Keratinocyte (primary cell): ENCODE measurements around the gene EIF4E1B. TPM values are rescaled to one million over a fixed set of nuclear protein-coding genes. Genes with fewer than 3 reads are reported as not detected.

ENCODE experiments used
- DNase-seq: peaks from one replicate; pipeline ENCODE4 v3.0.0-alpha.2; 2011; ENCODE audit warnings: low read depth, missing footprints, low spot score
- FAIRE-seq: peaks from 2 replicates; lab custom pipeline; 2011; peaks lifted over from hg19 to GRCh38; lab: Jason Lieb, UNC
- H2AFZ ChIP-seq: 2 replicates; pipeline ENCODE4 v1.6.0; 2012; ENCODE audit warnings: low read length, control low read depth, inconsistent platforms; ENCODE audit not compliant: control insufficient read depth
- H3K27ac ChIP-seq: 2 replicates; pipeline ENCODE4 v1.5.1; 2011; ENCODE audit warnings: low read length; ENCODE audit not compliant: control insufficient read depth, insufficient read depth
- H3K27me3 ChIP-seq: 3 replicates; pipeline ENCODE4 v1.6.0; 2011; ENCODE audit warnings: low read length; ENCODE audit not compliant: control insufficient read depth, insufficient read depth; ENCODE audit errors: extremely low read depth
- H3K36me3 ChIP-seq, 2 experiments: 2 replicates in 1 of 2; 3 replicates in 1 of 2; pipeline ENCODE4 v1.5.1; 2011; ENCODE audit warnings: low read length in 2 of 2, mild to moderate bottlenecking in 1 of 2; ENCODE audit not compliant: control insufficient read depth in 2 of 2, insufficient read depth in 2 of 2; ENCODE audit errors: extremely low read depth in 1 of 2
- H3K4me1 ChIP-seq: 3 replicates; pipeline ENCODE4 v1.5.1; 2011; ENCODE audit warnings: low read length; ENCODE audit not compliant: control insufficient read depth, insufficient read depth; ENCODE audit errors: extremely low read depth
- H3K4me2 ChIP-seq: 3 replicates; pipeline ENCODE4 v1.6.0; 2011; ENCODE audit warnings: low read depth, low read length; ENCODE audit not compliant: control insufficient read depth, insufficient read depth; ENCODE audit errors: extremely low read depth
- H3K4me3 ChIP-seq, 3 experiments: fragments of 200-600 bp in 1 of 3; sonication (generic) in 1 of 3; 2 replicates in 2 of 3; 3 replicates in 1 of 3; pipeline ENCODE4 v1.5.1; 2011 to 2016; ENCODE audit warnings: low read length in 3 of 3, mild to moderate bottlenecking in 3 of 3, control low read depth in 2 of 3, inconsistent platforms in 1 of 3, low read depth in 1 of 3, mixed read lengths in 1 of 3, mixed run types in 1 of 3, moderate library complexity in 1 of 3; ENCODE audit not compliant: control insufficient read depth in 2 of 3, insufficient read depth in 2 of 3; ENCODE audit errors: extremely low read depth in 1 of 3
- H3K79me2 ChIP-seq: 2 replicates; pipeline ENCODE4 v1.6.0; 2012; ENCODE audit warnings: low read length; ENCODE audit not compliant: control insufficient read depth, insufficient read depth
- H3K9ac ChIP-seq: 3 replicates; pipeline ENCODE4 v1.6.0; 2011; ENCODE audit warnings: low read length; ENCODE audit not compliant: control insufficient read depth, insufficient read depth; ENCODE audit errors: extremely low read depth
- H3K9me1 ChIP-seq: 3 replicates; pipeline ENCODE4 v1.6.0; 2011; ENCODE audit warnings: low read length; ENCODE audit not compliant: control insufficient read depth, insufficient read depth; ENCODE audit errors: extremely low read depth
- H3K9me3 ChIP-seq: 2 replicates; pipeline ENCODE4 v1.5.1; 2012; ENCODE audit warnings: low read depth, low read length; ENCODE audit not compliant: control insufficient read depth
- H4K20me1 ChIP-seq: 3 replicates; pipeline ENCODE4 v1.6.0; 2011; ENCODE audit warnings: low read length; ENCODE audit not compliant: control insufficient read depth, insufficient read depth; ENCODE audit errors: extremely low read depth
- EZH2 ChIP-seq: IDR thresholded peaks from one replicate; pipeline ENCODE4 v1.6.1; 2012; ENCODE audit warnings: inconsistent platforms, mild to moderate bottlenecking, low read length, moderate library complexity
- dilution Hi-C: fragments of 300-500 bp; cut with MboI; formaldehyde crosslinking; loops from one replicate; pipeline ENCODE4 v1.7.0; 2020; ENCODE audit warnings: low sequenced_read_pairs; ENCODE audit not compliant: extremely low pct_ligation_motif_present
- polyA plus RNA-seq, 5 experiments: library from polyadenylated mRNA; depleted of rRNA in 3 of 5; stranded (reverse) in 3 of 5; stranded (forward) in 1 of 5; unstranded in 1 of 5; fragments of >200 nt; gene quantifications; 1 replicate in 1 of 5; 2 replicates in 3 of 5; 3 replicates in 1 of 5; pipeline versions ENCODE4 v1.2.1 to v1.2.3, GENCODE V29; 2011 to 2012; ENCODE audit warnings: missing spikeins in 2 of 5, low read depth in 1 of 5, low replicate concordance in 1 of 5
- TF ChIP-seq, protein P1 (sequence below), 3 experiments: IDR thresholded peaks in 1 of 3; conservative IDR thresholded peaks in 1 of 3; optimal IDR thresholded peaks in 1 of 3; 2 replicates in 2 of 3; 3 replicates in 1 of 3; pipeline versions ENCODE3 to v1.5.1; 2011; ENCODE audit warnings: low read length in 3 of 3, mild to moderate bottlenecking in 3 of 3, moderate library complexity in 2 of 3, control low read depth in 1 of 3, inconsistent platforms in 1 of 3; ENCODE audit not compliant: insufficient read depth in 2 of 3; ENCODE audit errors: extremely low read depth in 1 of 3

Gene EIF4E1B
- polyA plus RNA-seq, 1 donor (not counting 4 experiments of a cell fraction or from before 2014, with no cell fraction given) = not detected

DNA sequence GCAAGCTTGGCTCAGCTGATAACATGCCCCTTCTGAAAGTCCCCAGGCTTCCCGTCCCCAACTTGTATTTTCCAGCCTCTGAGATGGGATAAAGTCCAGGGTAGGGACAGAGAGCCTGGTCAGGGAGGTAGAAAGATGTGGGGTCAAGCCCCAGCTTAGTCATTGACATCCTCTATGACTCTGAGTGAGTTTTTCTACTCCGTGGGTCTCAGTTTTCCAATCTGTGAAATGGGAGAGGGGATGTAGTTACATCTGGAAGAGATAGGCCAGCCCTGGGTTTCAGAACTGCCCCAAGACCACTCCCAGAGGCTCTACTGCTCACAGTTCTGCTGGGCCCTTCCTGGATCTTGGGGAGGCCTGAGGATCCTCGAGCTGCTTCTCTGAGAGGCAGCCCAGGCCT is 23.6 kb upstream of the EIF4E1B start:
- Histone ChIP-seq H4K20me1 (no peaks in the 10 kb centered on the region), H3K79me2 (no peaks in the 10 kb centered on the region), H2AFZ (no peak overlapping the region), H3K4me3 (no peak overlapping the region), H3K9me1 (peaks cover 2% of the 10 kb centered on the region), H3K27ac (no peak overlapping the region), H3K9ac (no peak overlapping the region), H3K4me1 (peaks cover 21% of the 10 kb centered on the region), H3K36me3 (no peaks in the 10 kb centered on the region), H3K4me2 (no peak overlapping the region), H3K9me3 (no peaks in the 10 kb centered on the region), H3K27me3 (no peaks in the 10 kb centered on the region)
- TF ChIP-seq, protein P1, sequence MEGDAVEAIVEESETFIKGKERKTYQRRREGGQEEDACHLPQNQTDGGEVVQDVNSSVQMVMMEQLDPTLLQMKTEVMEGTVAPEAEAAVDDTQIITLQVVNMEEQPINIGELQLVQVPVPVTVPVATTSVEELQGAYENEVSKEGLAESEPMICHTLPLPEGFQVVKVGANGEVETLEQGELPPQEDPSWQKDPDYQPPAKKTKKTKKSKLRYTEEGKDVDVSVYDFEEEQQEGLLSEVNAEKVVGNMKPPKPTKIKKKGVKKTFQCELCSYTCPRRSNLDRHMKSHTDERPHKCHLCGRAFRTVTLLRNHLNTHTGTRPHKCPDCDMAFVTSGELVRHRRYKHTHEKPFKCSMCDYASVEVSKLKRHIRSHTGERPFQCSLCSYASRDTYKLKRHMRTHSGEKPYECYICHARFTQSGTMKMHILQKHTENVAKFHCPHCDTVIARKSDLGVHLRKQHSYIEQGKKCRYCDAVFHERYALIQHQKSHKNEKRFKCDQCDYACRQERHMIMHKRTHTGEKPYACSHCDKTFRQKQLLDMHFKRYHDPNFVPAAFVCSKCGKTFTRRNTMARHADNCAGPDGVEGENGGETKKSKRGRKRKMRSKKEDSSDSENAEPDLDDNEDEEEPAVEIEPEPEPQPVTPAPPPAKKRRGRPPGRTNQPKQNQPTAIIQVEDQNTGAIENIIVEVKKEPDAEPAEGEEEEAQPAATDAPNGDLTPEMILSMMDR (optimal IDR thresholded peaks at IDR 0.05 in 1 of 3, IDR thresholded peaks at IDR 0.05 in 1 of 3, conservative IDR thresholded peaks at IDR 0.05 in 1 of 3; ENCODE audit: extremely low read depth in 1 of 3, insufficient read depth in 2 of 3, low read length in 3 of 3) = no peak
- TF ChIP-seq EZH2 = no peak
- no peak for FAIRE-seq
- DNase-seq = no peak
- dilution Hi-C loops = no loop called here

DNA sequence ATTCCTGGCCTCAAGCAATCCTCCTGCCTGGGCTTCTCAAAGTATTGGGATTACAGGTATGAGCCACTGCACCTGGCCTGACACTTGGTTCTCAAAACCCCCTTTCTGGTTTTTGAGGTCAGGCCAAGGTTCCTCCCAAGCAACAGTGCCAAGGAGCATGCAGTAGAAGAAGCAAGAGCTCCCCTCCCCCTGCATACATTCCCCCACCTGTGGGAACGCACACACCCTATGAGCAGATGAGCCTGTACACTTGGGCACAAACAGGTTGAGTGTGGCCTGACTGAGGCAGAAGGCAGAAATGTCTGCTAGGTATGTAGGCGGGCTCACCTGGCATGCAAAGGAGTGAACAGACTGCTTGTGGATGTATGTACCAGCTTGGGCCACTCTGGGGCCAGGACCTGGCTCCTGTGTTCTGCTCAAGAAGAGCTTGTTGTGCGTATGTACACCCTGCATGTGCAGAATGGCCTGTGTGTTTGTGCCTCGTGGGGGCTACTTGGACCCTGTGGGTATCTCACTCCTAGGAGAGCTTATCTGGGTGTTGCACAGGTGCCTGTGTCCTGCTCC is 22.3 kb upstream of the EIF4E1B start:
- no peaks in the 10 kb centered on the region for H3K9me3 ChIP-seq
- peak overlapping the region; percentile 27 for H3K4me2 ChIP-seq
- dilution Hi-C loops = no loop called here
- FAIRE-seq (no peak), DNase-seq (no peak)
- TF ChIP-seq, protein P1 (optimal IDR thresholded peaks at IDR 0.05 in 1 of 3, IDR thresholded peaks at IDR 0.05 in 1 of 3, conservative IDR thresholded peaks at IDR 0.05 in 1 of 3; ENCODE audit: extremely low read depth in 1 of 3, insufficient read depth in 2 of 3, low read length in 3 of 3) = no peak
- TF ChIP-seq EZH2 = no peak
- H4K20me1 ChIP-seq = no peaks in the 10 kb centered on the region
- H3K4me3 ChIP-seq = no peak overlapping the region
- H3K4me1 ChIP-seq = peaks cover 21% of the 10 kb centered on the region
- no peak overlapping the region for H3K9ac ChIP-seq
- no peaks in the 10 kb centered on the region for H3K27me3 ChIP-seq
- H3K36me3 ChIP-seq = no peaks in the 10 kb centered on the region
- no peaks in the 10 kb centered on the region for H3K79me2 ChIP-seq
- H3K27ac ChIP-seq = no peak overlapping the region
- H3K9me1 ChIP-seq = peaks cover 2% of the 10 kb centered on the region
- no peak overlapping the region for H2AFZ ChIP-seq
